ENCODE data around the gene CYP11A1. TPM values are rescaled to one million over a fixed set of nuclear protein-coding genes. Genes with fewer than 3 reads are reported as not detected.

CYP11A1 gene
- total RNA-seq, 1 donor from 2014 or later, result 0.43 TPM

DNA sequence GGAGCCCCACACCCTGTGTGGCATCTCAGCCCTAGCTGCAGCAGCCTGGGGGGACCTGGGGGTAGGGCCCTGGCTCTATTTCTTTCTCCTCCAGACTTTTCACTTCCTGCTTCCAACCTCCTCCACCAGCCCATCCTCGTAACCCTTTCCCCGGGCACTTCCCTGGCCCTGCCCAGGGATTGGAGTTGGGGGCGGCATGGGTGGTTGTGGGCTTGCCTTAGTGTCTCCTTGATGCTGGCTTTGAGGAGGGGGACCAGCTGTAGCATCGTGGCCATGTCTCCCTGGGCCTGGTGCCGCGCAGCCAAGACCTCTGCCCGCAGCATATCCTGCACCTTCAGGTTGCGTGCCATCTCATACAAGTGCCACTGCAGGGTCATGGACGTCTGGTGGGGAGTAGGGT, 28.1 kb downstream of the CYP11A1 start:
- Histone ChIP-seq H2AFZ (ENCODE audit: low read depth, low read length) (no peak overlapping the region), H3K27me3 (ENCODE audit: insufficient read depth, low read length) (no peaks in the 10 kb centered on the region), H3K79me2 (ENCODE audit: insufficient read depth, low read length) (no peaks in the 10 kb centered on the region), H3K27ac (ENCODE audit: low read depth, low read length) (no peak overlapping the region), H3K36me3 (ENCODE audit: insufficient read depth, low read length) (no peaks in the 10 kb centered on the region), H3K4me2 (ENCODE audit: low read length) (no peak overlapping the region), H4K20me1 (ENCODE audit: insufficient read depth, low read length) (no peaks in the 10 kb centered on the region), H3K9me3 (ENCODE audit: insufficient read depth, low read depth, low read length) (no peaks in the 10 kb centered on the region), H3K4me3 (ENCODE audit: insufficient read depth, low read depth, low read length) (no peak overlapping the region), H3K9ac (ENCODE audit: low read length) (no peak overlapping the region), H3K4me1 (ENCODE audit: insufficient read depth, low read length) (peaks cover 12% of the 10 kb centered on the region)
- Mint-ChIP-seq H3K9me3 (ENCODE audit: unreplicated experiment) (peaks cover 8% of the 10 kb centered on the region), H3K4me3 (ENCODE audit: unreplicated experiment) (no peak overlapping the region), H3K36me3 (ENCODE audit: low read depth, unreplicated experiment) (no peaks in the 10 kb centered on the region), H3K27ac (ENCODE audit: unreplicated experiment) (no peak overlapping the region), H3K4me1 (ENCODE audit: low read depth, unreplicated experiment) (peaks cover 6% of the 10 kb centered on the region), H3K27me3 (ENCODE audit: low read depth, unreplicated experiment) (peaks cover 23% of the 10 kb centered on the region)
- no peak for FAIRE-seq
- TF ChIP-seq, protein P1, sequence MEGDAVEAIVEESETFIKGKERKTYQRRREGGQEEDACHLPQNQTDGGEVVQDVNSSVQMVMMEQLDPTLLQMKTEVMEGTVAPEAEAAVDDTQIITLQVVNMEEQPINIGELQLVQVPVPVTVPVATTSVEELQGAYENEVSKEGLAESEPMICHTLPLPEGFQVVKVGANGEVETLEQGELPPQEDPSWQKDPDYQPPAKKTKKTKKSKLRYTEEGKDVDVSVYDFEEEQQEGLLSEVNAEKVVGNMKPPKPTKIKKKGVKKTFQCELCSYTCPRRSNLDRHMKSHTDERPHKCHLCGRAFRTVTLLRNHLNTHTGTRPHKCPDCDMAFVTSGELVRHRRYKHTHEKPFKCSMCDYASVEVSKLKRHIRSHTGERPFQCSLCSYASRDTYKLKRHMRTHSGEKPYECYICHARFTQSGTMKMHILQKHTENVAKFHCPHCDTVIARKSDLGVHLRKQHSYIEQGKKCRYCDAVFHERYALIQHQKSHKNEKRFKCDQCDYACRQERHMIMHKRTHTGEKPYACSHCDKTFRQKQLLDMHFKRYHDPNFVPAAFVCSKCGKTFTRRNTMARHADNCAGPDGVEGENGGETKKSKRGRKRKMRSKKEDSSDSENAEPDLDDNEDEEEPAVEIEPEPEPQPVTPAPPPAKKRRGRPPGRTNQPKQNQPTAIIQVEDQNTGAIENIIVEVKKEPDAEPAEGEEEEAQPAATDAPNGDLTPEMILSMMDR (IDR thresholded peaks at IDR 0.05; ENCODE audit: insufficient read depth, low read depth, low read length), result no peak
- TF ChIP-seq EZH2 (IDR thresholded peaks at IDR 0.05; ENCODE audit: insufficient read depth, low read length), result no peak
- DNase-seq (ENCODE audit: low read depth), result no peak

GRCh38 chr15:74338676-74339075, 28.8 kb downstream of the CYP11A1 start:
- Histone ChIP-seq H3K36me3 (ENCODE audit: insufficient read depth, low read length) (no peaks in the 10 kb centered on the region), H3K27ac (ENCODE audit: low read depth, low read length) (no peak overlapping the region), H3K9ac (ENCODE audit: low read length) (no peak overlapping the region), H3K4me3 (ENCODE audit: insufficient read depth, low read depth, low read length) (no peak overlapping the region), H3K27me3 (ENCODE audit: insufficient read depth, low read length) (no peaks in the 10 kb centered on the region), H3K4me1 (ENCODE audit: insufficient read depth, low read length) (peaks cover 11% of the 10 kb centered on the region), H2AFZ (ENCODE audit: low read depth, low read length) (no peak overlapping the region), H3K79me2 (ENCODE audit: insufficient read depth, low read length) (no peaks in the 10 kb centered on the region), H4K20me1 (ENCODE audit: insufficient read depth, low read length) (no peaks in the 10 kb centered on the region), H3K4me2 (ENCODE audit: low read length) (no peak overlapping the region), H3K9me3 (ENCODE audit: insufficient read depth, low read depth, low read length) (no peaks in the 10 kb centered on the region)
- H3K4me3 Mint-ChIP-seq (ENCODE audit: unreplicated experiment), result no peak overlapping the region
- FAIRE-seq, result no peak
- H3K36me3 Mint-ChIP-seq (ENCODE audit: low read depth, unreplicated experiment), result no peaks in the 10 kb centered on the region
- peaks cover 15% of the 10 kb centered on the region for H3K9me3 Mint-ChIP-seq (ENCODE audit: unreplicated experiment)
- peaks cover 6% of the 10 kb centered on the region for H3K4me1 Mint-ChIP-seq (ENCODE audit: low read depth, unreplicated experiment)
- peaks cover 29% of the 10 kb centered on the region for H3K27me3 Mint-ChIP-seq (ENCODE audit: low read depth, unreplicated experiment)
- no peak overlapping the region for H3K27ac Mint-ChIP-seq (ENCODE audit: unreplicated experiment)
- no peak for DNase-seq (ENCODE audit: low read depth)
- TF ChIP-seq, protein P1 (IDR thresholded peaks at IDR 0.05; ENCODE audit: insufficient read depth, low read depth, low read length), result no peak
- no peak for TF ChIP-seq EZH2 (IDR thresholded peaks at IDR 0.05; ENCODE audit: insufficient read depth, low read length)

- FAIRE-seq (no peak), DNase-seq (ENCODE audit: low read depth) (no peak)
- H3K4me3 Mint-ChIP-seq (ENCODE audit: unreplicated experiment), result no peak overlapping the region
- peaks cover 6% of the 10 kb centered on the region for H3K4me1 Mint-ChIP-seq (ENCODE audit: low read depth, unreplicated experiment)
- H3K9me3 Mint-ChIP-seq (ENCODE audit: unreplicated experiment), result peaks cover 17% of the 10 kb centered on the region
- H3K9ac ChIP-seq (ENCODE audit: low read length), result no peak overlapping the region
- no peaks in the 10 kb centered on the region for H3K36me3 Mint-ChIP-seq (ENCODE audit: low read depth, unreplicated experiment)
- TF ChIP-seq, protein P1 (IDR thresholded peaks at IDR 0.05; ENCODE audit: insufficient read depth, low read depth, low read length), result no peak
- no peak for TF ChIP-seq EZH2 (IDR thresholded peaks at IDR 0.05; ENCODE audit: insufficient read depth, low read length)
- no peaks in the 10 kb centered on the region for H3K79me2 ChIP-seq (ENCODE audit: insufficient read depth, low read length)
- H3K4me3 ChIP-seq (ENCODE audit: insufficient read depth, low read depth, low read length), result no peak overlapping the region
- no peaks in the 10 kb centered on the region for H3K36me3 ChIP-seq (ENCODE audit: insufficient read depth, low read length)
- H4K20me1 ChIP-seq (ENCODE audit: insufficient read depth, low read length), result no peaks in the 10 kb centered on the region
- H3K9me3 ChIP-seq (ENCODE audit: insufficient read depth, low read depth, low read length), result no peaks in the 10 kb centered on the region
- no peak overlapping the region for H3K27ac ChIP-seq (ENCODE audit: low read depth, low read length)
- H3K4me2 ChIP-seq (ENCODE audit: low read length), result no peak overlapping the region
- peaks cover 11% of the 10 kb centered on the region for H3K4me1 ChIP-seq (ENCODE audit: insufficient read depth, low read length)
- no peaks in the 10 kb centered on the region for H3K27me3 ChIP-seq (ENCODE audit: insufficient read depth, low read length)
- no peak overlapping the region for H3K27ac Mint-ChIP-seq (ENCODE audit: unreplicated experiment)
- H3K27me3 Mint-ChIP-seq (ENCODE audit: low read depth, unreplicated experiment), result peaks cover 30% of the 10 kb centered on the region
- H2AFZ ChIP-seq (ENCODE audit: low read depth, low read length), result no peak overlapping the region
These were observed 29.7 kb downstream of the CYP11A1 start for GRCh38 chr15:74337607-74338211.
